ENCODE data around the gene ADGRA1. TPM values are rescaled to one million over a fixed set of nuclear protein-coding genes. Genes with fewer than 3 reads are reported as not detected.
"Not testable (repeated sequence)": the region's sequence is repeated elsewhere in the genome, so short reads cannot be mapped to it uniquely, and the experiment has no call there.

Gene ADGRA1
- total RNA-seq, 2 experiments from 2014 or later: not detected

DNA sequence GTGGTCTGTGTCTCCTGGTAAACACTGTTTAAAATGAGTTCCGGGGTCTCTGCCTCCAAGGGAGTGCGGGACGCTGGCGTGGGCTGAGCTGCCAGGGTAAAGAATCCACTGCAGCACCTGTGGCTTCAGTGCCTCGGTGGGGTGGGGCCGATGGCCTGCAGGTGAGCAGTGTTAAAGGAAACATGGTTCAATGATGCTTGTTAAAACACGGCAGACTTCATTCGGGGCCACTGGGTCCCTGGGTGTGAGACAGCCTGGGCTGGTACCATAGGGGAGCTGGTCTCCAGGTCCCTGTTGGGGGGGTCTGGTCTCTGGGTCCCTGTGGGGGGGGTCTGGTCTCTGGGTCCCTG is 47.4 kb downstream of the ADGRA1 start:
- Mint-ChIP-seq H3K36me3 (ENCODE audit: low read depth) (no peaks in the 10 kb centered on the region), H3K27me3 (no peaks in the 10 kb centered on the region), H3K4me3 (no peak overlapping the region), H3K9me3 (ENCODE audit: low read depth) (no peaks in the 10 kb centered on the region), H3K27ac (no peak overlapping the region), H3K4me1 (no peaks in the 10 kb centered on the region)
- no peak for DNase-seq
- POLR2A ChIA-PET: no interaction called here
- CTCF ChIA-PET: no interaction called here
- ATAC-seq: no peak
- intact Hi-C loops (cut with DNase I, micrococcal nuclease): no loop called here

DNA sequence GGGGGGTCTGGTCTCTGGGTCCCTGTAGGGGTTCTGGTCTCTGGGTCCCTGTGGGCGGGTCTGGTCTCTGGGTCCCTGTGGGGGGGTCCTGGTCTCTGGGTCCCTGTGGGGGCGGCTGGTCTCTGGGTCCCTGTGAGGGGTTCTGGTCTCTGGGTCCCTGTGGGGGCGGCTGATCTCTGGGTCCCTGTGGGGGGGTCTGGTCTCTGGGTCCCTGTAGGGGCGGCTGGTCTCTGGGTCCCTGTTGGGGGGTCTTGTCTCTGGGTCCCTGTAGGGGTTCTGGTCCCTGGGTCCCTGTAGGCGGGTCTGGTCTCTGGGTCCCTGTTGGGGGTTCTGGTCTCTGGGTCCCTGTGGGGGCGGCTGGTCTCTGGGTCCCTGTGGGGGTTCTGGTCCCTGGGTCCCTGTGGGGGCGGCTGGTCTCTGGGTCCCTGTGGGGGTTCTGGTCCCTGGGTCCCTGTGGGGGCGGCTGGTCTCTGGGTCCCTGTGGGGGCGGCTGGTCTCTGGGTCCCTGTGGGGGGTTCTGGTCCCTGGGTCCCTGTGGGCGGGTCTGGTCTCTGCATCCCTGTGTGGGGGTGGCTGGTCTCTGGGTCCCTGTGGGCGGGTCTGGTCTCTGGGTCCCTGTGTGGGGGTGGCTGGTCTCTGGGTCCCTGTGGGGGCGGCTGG is 49.9 kb downstream of the ADGRA1 start:
- DNase-seq; H3K4me1 Mint-ChIP-seq; H3K36me3 Mint-ChIP-seq (ENCODE audit: low read depth); H3K4me3 Mint-ChIP-seq; H3K9me3 Mint-ChIP-seq (ENCODE audit: low read depth); ATAC-seq; intact Hi-C loops (cut with DNase I, micrococcal nuclease); CTCF ChIA-PET; H3K27me3 Mint-ChIP-seq; H3K27ac Mint-ChIP-seq; POLR2A ChIA-PET: not testable (repeated sequence)

DNA sequence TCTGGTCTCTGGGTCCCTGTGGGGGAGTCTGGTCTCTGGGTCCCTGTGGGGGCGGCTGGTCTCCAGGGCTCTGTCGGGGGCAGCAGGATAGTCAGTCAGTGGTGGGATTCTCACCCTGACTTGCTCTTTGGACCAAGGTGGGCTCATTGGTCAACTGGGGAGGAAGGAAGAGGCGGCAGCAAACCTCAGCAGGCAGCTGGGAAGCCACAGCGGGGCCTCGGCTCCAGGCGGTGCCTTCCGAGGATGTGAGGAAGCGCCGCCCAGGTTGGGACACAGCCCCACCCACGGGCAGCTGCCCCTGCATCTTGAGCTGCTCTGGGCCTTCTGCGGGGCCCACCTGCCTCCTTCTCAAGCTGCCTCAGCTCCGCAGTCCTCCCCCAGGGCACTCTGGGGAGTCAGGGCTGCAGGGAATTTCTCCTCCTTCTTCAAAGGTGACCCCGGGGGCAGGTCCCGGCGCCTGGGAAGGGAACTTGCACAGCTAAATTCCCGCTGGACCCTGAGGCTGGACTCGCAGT is 51.9 kb downstream of the ADGRA1 start:
- ATAC-seq (no peak), DNase-seq (no peak)
- Mint-ChIP-seq H3K4me1 (peaks cover 7% of the 10 kb centered on the region), H3K36me3 (ENCODE audit: low read depth) (no peaks in the 10 kb centered on the region), H3K27ac (no peak overlapping the region), H3K27me3 (peaks cover 4% of the 10 kb centered on the region), H3K9me3 (ENCODE audit: low read depth) (no peaks in the 10 kb centered on the region), H3K4me3 (no peak overlapping the region)
- intact Hi-C loops (cut with DNase I, micrococcal nuclease): loop anchor here (5.0 kb wide), 2 partner anchors 88 to 197 kb away; partner anchors contain the start of gene CFAP46 (in 1 of the 2)
- ChIA-PET CTCF (no interaction called here), POLR2A (no interaction called here)

DNA sequence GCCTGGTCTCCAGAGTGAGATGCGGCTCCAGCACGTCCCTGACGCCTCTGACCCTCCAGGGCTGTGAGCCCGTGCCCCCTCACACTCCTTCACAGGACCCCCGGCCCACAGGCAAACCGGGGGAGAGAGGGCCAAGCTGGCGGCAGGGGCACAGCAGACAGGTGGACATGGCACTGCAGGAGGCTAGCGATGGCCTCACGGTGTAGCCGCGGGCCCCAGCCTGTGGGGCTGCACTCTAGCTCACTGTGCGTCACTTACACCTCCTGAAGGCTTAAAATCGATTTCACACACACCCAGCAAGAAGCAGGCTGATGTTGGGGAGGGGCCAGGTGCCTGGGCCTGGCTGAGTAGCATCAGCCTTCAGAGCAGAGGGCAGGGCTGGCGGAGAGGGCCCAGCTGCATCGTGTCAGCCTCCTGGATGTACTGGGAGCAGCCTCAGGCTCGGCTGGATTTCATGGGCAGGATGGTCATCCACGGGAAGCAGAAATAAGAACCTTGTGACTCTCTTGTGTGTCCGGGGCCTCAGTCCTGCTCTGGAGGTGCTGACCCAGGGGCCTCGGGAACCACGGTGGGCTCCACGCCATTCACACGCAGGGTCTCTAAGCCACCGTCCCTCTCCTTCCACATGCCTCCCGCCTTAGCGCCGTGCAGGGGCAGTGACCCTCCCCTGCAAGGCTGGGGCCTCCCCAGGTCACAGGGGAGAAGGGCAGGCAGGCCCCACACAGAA is 52.9 kb downstream of the ADGRA1 start:
- CTCF ChIA-PET: no interaction called here
- ATAC-seq: no peak

DNA sequence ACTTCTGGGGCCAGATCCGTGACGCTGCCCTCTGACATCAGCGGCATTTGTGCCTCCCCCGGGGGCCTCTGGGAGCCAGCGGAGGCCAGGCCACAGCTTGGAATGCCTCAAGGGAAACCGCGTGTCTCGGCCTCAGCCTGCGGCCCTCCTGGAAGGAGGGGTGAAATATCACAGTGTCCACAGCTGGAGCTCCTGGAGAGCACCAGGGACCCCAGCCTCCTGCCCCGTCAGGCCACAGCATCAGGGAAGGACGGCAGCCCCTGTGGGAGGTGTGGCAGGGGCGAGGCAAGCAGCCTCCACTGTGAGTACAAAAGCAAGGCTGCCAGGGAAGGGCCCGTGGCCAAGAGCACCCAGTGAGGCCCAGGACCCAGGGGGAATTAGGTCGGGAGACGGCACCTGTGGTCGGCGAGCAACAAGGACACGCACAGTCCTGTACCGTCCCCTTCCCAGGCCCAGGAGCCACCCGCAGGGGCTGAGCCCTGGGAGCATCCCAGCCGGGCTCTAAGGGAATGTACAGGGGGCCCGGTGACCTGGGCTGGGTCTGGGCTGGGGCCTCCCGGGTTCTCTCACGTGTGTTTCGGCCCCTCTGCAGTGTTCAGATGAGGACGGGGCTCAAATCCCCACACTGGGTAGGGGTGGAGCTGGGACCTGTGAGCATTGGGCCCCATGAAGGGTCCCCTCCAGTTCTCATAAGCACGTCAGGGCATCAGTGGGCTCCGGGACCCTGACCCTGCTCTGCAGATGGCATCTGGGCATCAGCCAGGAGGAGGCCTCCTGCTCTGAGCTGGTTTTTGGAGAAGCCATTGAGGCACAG is 53.6 kb downstream of the ADGRA1 start:
- ATAC-seq: no peak
- no peak overlapping the region for H3K4me3 Mint-ChIP-seq

More for the DNA sequence above, 52.9 kb downstream of the ADGRA1 start:
- POLR2A ChIA-PET: no interaction called here
- intact Hi-C loops (cut with DNase I, micrococcal nuclease): loop anchor here (5.0 kb wide), 2 partner anchors 87 to 198 kb away; partner anchors contain the start of gene CFAP46 (in 1 of the 2)
- Mint-ChIP-seq H3K4me1 (peaks cover 7% of the 10 kb centered on the region), H3K27me3 (peaks cover 11% of the 10 kb centered on the region), H3K36me3 (ENCODE audit: low read depth) (no peaks in the 10 kb centered on the region), H3K4me3 (no peak overlapping the region), H3K9me3 (ENCODE audit: low read depth) (no peaks in the 10 kb centered on the region), H3K27ac (no peak overlapping the region)
- DNase-seq: no peak

DNA sequence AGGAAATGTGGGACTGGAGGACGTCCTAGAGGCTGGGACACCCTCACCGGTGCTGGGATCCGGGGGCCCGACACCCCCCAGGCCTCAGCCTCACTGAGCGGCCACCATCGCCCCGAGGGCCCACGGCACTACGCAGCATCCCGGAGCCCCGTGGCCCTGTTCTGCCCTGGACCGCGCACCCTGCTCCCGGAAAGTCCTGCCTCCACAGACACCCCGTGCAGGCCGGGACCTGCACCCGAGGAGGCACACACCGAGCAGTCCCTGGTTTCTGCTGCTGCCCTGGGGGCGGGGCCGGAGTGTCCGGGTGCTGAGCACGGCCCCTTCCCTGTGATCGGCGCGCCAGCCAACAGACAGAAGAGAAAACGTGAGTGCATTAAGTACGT is 54.2 kb downstream of the ADGRA1 start:
- no peaks in the 10 kb centered on the region for H3K36me3 Mint-ChIP-seq (ENCODE audit: low read depth)
- H3K4me3 Mint-ChIP-seq: no peak overlapping the region
- peaks cover 19% of the 10 kb centered on the region for H3K27me3 Mint-ChIP-seq
- no peak overlapping the region for H3K27ac Mint-ChIP-seq
- ChIA-PET CTCF (no interaction called here), POLR2A (no interaction called here)
- H3K9me3 Mint-ChIP-seq (ENCODE audit: low read depth): no peaks in the 10 kb centered on the region
- ATAC-seq (no peak), DNase-seq (no peak)
- peaks cover 7% of the 10 kb centered on the region for H3K4me1 Mint-ChIP-seq
- intact Hi-C loops (cut with DNase I, micrococcal nuclease): loop anchor here (5.0 kb wide), 2 partner anchors 85 to 200 kb away; partner anchors contain the start of gene CFAP46 (in 1 of the 2)

More for the DNA sequence above, 53.6 kb downstream of the ADGRA1 start:
- H3K27ac Mint-ChIP-seq: no peak overlapping the region
- no peaks in the 10 kb centered on the region for H3K9me3 Mint-ChIP-seq (ENCODE audit: low read depth)
- H3K36me3 Mint-ChIP-seq (ENCODE audit: low read depth): no peaks in the 10 kb centered on the region
- intact Hi-C loops (cut with DNase I, micrococcal nuclease): loop anchor here (5.0 kb wide), 2 partner anchors 86 to 199 kb away; partner anchors contain the start of gene CFAP46 (in 1 of the 2)
- no peak for DNase-seq
- POLR2A ChIA-PET: no interaction called here
- CTCF ChIA-PET: no interaction called here
- peaks cover 14% of the 10 kb centered on the region for H3K27me3 Mint-ChIP-seq
- peaks cover 7% of the 10 kb centered on the region for H3K4me1 Mint-ChIP-seq

DNA sequence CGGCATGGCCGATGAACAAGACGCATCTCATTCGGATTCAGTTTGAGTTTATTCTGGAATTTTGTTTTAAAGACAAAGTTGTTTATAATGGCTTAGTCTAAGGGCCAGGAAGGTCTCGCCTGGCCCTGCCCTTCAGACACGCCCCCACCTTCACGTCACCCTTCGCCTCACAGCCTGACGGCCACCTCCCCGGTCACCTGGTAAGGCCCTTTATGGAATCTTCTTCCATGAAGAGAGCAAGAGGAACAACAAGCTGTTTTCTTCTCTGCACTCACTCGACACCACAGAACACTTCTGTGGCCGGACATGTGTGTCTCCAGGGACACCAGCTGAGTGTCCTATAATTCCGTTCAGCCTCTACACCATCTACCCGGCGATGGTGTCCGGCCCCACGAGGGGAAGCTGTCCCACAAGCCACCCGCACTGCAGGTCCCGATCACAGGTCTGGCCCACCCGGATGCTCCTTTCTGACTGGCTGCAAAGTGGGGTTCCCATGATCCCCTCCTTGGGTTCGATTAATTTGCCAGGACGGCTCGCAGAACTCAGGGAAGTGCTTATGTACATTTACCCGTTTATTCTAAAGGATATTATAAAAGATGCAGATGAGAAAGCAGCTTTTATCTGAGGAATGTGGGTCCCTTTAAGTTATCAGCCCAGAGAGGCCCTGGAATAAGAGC is 54.9 kb downstream of the ADGRA1 start:
- Mint-ChIP-seq H3K9me3 (ENCODE audit: low read depth) (peaks cover 4% of the 10 kb centered on the region), H3K4me1 (peaks cover 7% of the 10 kb centered on the region), H3K27ac (no peak overlapping the region), H3K4me3 (no peak overlapping the region), H3K27me3 (peaks cover 24% of the 10 kb centered on the region), H3K36me3 (ENCODE audit: low read depth) (no peaks in the 10 kb centered on the region)
- ChIA-PET CTCF (interaction anchor here (0.6 to 1.8 kb wide), 12 partner anchors 15 to 387 kb away, joined by 3 to 6 read pairs (median 4); no protein-coding TSS in a partner anchor), POLR2A (interaction anchor here (0.6 kb wide), 1 partner anchor 42 kb away, joined by 10 read pairs; no protein-coding TSS in a partner anchor)
- DNase-seq (no peak), ATAC-seq (no peak)
- intact Hi-C loops (cut with DNase I, micrococcal nuclease): loop anchor here (5.0 kb wide), 2 partner anchors 85 to 200 kb away; partner anchors contain the start of gene CFAP46 (in 1 of the 2)

DNA sequence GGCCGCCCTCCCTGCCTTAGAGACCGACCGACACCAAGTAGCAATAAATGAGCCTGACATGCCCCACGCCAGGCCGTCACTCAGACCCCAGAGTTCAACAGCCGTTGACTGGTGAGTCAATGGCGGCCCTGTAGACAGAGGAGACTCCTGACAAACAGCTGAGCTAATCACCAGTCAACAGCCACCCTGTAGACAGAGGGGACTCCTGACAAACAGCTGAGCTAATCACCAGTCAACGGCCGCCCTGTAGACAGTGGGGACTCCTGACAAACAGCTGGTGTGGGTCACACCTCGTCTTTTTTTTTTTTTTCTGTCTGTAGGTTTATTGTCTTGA is 55.4 kb downstream of the ADGRA1 start:
- ChIA-PET CTCF (interaction anchor here (0.6 to 1.8 kb wide), 16 partner anchors 9 to 387 kb away, joined by 3 to 6 read pairs (median 3); no protein-coding TSS in a partner anchor), POLR2A (interaction anchor here (0.6 kb wide), 1 partner anchor 43 kb away, joined by 10 read pairs; no protein-coding TSS in a partner anchor)
- Mint-ChIP-seq H3K27me3 (peaks cover 28% of the 10 kb centered on the region), H3K36me3 (ENCODE audit: low read depth) (no peaks in the 10 kb centered on the region), H3K27ac (no peak overlapping the region), H3K4me3 (no peak overlapping the region), H3K4me1 (peaks cover 7% of the 10 kb centered on the region), H3K9me3 (ENCODE audit: low read depth) (peaks cover 7% of the 10 kb centered on the region)
- intact Hi-C loops (cut with DNase I, micrococcal nuclease): loop anchor here (5.0 kb wide), 2 partner anchors 84 to 201 kb away; partner anchors contain the start of gene CFAP46 (in 1 of the 2)
- no peak for DNase-seq
- no peak for ATAC-seq

DNA sequence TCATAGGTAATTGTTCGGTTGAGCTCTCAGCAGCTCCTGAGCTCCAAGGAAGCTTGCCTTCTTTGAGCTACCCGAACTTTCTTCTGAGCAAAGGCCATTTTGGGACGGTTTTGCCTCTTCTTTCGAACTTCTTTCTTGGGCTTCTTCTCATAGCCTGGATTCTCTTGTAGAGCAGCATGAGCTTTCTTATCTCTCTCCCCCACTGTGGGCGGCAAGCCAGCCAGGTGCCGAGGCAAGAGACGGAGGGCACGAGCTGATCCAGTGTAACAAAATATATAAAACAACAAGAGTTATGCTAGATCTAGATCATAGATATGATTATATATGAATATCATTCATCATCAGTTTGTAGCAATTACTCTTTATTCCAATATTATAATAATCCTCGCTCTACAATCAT is 55.8 kb downstream of the ADGRA1 start:
- no peak for ATAC-seq
- Mint-ChIP-seq H3K4me3 (no peak overlapping the region), H3K36me3 (ENCODE audit: low read depth) (no peaks in the 10 kb centered on the region), H3K27me3 (peaks cover 31% of the 10 kb centered on the region), H3K4me1 (peaks cover 7% of the 10 kb centered on the region), H3K27ac (no peak overlapping the region), H3K9me3 (ENCODE audit: low read depth) (peaks cover 7% of the 10 kb centered on the region)
- ChIA-PET CTCF (interaction anchor here (0.6 to 1.8 kb wide), 16 partner anchors 9 to 386 kb away, joined by 3 to 6 read pairs (median 3); no protein-coding TSS in a partner anchor), POLR2A (interaction anchor here (0.6 kb wide), 1 partner anchor 43 kb away, joined by 10 read pairs; no protein-coding TSS in a partner anchor)
- intact Hi-C loops (cut with DNase I, micrococcal nuclease): loop anchor here (5.0 kb wide), 2 partner anchors 84 to 201 kb away; partner anchors contain the start of gene CFAP46 (in 1 of the 2)
- DNase-seq: no peak

DNA sequence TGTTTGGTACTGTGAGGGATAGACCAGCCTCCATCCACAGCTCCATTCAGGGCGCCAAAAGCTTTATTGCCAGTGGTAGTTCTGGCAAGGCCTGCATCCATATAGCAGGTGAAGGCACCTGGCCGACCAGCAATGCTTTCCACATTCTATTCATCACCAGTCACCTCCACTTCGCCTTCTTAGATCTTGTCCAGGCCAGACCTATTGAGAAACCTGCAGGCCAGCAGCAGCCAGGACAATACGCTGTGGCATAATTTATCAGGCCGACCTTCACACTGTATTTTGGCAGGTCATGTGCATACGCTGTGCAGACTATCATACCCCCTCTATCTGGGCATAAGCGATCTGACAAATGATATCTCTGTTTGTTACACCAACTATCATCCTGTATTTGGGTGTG is 57.0 kb downstream of the ADGRA1 start:
- intact Hi-C loops (cut with DNase I, micrococcal nuclease): loop anchor here (1.0 to 5.0 kb wide), 9 partner anchors 82 to 307 kb away; partner anchors contain the start of gene CFAP46 (in 1 of the 2)
- ChIA-PET POLR2A (no interaction called here), CTCF (interaction anchor here (0.7 kb wide), 1 partner anchor 29 kb away, joined by 3 read pairs; no protein-coding TSS in a partner anchor)
- Mint-ChIP-seq H3K4me3 (no peak overlapping the region), H3K9me3 (ENCODE audit: low read depth) (peaks cover 7% of the 10 kb centered on the region), H3K36me3 (ENCODE audit: low read depth) (no peaks in the 10 kb centered on the region), H3K27ac (no peak overlapping the region), H3K27me3 (peaks cover 42% of the 10 kb centered on the region), H3K4me1 (peaks cover 7% of the 10 kb centered on the region)
- ATAC-seq (no peak), DNase-seq (no peak)

All from activated CD4-positive, alpha-beta T cell treated with anti-CD3 and anti-CD28 coated beads for 36 hours (primary cell).